Activated naive CD8-positive, alpha-beta T cell treated with anti-CD3 and anti-CD28 coated beads, Interleukin-2, amount 50 U/mL, for 16 hours (primary cell): ENCODE data around the gene SOHLH1.

Source experiments
- DNase-seq: peaks from one replicate; pipeline ENCODE4 v3.0.0-alpha.2; 2020; ENCODE audit warnings: low read depth, low spot score

Gene SOHLH1

DNA sequence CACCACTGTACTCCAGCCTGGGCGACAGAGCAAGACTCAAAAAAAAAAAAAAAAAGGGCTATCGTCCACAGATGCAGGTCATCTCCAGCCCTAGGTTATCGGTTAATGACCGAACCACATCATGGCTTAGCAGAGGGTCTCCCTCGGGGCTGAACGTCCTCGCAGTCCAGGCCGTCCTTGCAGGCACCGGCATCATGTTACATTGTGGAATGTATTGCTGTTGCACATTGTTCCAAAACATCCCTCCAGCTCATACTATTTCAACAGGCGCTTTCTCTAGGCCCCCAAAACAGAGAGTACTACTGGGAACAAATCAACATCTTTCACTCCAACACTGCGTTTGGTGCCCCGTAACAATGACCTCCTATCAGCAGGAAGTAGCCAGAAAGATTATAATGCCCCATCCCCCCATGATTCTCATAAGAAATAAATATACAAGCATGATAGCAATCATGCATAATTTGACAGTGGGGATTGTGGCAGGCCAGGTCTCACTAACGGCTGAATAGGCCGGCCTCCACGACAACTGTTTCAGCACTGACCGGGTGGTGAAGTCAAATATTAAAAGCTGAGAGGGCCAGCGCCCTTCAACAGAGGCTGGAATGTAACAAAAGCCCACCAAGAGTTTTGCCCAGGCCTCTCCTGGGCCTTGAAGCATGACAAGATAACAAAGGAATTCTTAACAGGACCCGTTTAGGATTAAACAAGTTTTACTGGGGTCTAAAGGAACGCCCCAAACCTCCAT lies 37.3 kb downstream of the SOHLH1 start:
- no peak for DNase-seq

DNA sequence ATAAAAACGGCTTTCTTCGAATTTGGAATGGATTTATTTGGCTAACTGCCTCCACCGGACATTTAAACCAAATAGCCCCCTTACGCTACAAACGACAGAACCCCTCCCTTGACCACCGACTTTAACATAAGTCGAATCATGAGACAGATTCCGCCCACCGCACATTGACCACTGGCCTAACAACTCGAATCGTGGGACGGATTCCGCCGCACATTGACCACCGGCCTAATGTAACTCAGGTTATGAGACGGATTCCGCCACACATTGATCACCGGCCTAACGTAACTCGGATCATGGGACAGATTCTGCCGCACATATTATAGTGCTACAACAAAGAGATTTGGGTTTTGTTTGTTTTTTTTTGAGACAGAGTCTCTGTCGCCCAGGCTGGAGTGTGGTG lies 38.9 kb downstream of the SOHLH1 start:
- no peak for DNase-seq

DNA sequence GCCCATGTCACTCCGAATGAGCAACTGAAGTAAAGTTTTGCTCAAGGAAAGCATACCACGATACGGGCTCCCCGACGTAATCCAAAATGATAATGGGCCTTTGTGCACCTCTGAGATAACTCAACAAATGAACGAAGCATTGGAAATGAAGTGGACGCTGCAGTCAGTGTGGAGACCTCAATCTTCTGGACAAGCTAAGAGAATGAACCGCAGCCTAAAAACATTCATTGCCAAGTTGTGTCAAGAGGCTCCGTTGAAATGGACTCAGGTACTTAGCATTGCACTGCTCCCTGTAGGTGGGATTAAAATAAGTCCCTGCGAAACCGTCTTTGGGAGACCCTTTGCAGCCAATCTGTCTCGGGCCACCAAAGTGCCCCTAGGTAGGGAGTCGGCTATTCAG lies 40.0 kb downstream of the SOHLH1 start:
- no peak for DNase-seq

DNA sequence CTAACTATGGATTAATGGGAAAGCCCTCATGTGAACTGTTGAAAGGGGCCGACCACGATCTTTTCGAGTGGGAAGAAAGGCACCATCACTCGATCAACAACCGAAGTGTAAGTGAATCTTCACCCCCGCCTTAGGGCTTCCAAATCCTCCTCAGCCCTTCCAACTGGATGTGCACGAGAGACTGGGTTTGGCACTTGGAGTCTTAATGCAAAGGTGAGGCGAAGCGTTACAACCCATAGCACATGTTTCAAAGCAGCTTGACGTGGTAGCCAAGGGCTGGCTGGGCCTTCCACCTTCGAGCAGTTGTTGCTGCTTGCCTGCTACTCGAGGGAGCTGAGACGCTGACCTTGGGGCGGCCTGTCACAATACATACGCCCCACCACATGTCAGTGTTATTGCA lies 41.9 kb downstream of the SOHLH1 start:
- no peak for DNase-seq

DNA sequence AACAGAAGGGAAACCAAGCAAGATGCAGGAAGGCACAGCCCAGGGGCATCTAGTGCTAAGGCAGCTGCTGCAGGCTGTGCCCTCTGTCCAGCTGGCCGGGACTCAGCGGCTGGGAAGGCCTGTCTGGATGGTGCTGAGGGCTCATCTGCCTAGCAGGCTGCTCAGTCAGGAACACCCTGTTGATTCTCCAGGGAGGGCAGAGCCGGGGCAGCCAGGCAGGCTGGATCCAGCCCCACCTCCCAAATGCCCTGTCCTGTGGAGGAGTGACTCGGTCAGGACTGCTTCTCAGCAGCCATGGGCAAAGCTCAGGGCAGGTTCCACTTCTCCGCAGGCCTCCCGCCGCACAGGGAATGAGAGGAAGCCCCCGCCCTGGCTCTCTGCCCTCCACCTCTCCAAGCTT lies 44.0 kb downstream of the SOHLH1 start:
- no peak for DNase-seq

DNA sequence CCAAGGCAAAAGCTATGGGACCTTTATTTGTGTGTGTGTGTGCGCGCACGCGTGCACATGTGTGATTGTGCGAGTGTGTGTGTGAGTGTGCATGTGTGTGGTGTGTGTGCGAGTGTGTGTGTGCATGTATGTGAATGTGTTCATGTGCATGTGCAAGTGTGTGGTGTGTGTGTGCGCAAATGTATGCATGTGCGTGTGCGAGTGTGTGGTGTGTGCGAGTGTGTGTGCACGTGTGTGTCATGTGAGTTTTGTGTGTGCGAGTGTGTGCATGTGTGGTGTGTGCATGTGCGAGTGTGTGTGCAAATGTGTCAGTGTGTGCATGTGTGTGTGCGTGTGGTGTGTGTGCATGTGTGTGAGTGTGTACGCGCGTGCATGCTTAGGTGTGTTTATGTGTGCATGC lies 48.9 kb downstream of the SOHLH1 start:
- no peak for DNase-seq

DNA sequence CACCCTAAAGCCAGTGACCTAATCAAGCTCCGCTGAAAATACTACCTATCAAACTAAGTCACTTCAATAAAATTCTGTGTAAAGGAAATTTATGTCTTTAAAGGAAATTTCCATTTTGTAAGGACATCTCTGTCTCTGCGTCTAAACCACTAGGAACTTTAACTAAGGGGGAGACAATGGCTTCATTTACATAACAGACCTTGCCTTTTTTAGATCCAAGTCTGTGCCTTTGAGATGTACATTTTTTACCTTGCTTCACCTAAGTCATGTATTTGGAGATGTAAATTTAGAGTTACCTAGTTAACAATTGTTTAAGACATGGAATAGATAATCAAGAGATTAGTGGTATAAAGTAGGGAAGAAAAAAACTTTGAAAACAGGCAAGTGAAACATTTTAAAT lies 49.8 kb downstream of the SOHLH1 start:
- no peak for DNase-seq

DNA sequence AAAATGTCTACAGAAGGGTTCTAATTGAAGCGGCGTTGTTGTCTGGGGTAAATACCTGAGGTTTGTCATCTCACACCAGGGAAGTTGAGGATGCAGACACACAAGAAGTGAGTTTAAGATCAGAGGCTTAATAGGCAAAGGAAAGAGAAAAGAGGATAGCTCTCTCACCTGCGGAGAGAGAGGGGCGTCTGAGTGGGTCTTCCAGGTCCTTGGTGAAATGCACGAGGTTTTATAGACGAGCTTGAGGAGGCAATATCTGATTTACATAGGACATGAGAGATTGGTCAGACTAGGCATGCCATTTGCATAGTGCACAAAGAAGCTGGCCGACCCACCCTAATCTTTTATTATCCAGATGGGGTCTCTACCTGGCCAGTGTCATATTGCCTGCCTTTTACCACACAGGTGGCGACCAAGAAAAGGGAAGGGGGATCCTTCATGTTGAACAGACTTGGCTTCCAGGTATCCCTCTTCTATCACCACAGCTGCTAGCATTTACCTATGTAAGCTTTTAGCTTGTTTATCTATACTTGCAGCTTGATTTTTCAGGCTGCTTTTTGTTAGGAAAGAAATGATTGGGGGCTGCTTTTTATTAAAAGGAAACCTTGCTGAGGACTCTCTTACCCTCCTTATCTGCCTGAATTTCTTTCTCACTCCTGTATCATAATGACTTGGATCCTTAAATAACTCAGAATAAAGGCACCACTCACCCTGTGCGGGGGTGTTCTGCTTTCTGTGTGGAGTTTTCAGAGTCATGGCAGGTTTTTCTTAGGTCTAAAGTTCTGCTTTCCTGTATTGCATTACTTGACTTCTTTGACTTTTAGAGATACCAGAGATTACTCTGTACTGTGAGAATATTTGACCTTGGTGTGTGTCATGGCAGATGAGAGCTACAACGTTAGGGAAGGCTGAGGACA lies 50.5 kb downstream of the SOHLH1 start:
- no peak for DNase-seq

DNA sequence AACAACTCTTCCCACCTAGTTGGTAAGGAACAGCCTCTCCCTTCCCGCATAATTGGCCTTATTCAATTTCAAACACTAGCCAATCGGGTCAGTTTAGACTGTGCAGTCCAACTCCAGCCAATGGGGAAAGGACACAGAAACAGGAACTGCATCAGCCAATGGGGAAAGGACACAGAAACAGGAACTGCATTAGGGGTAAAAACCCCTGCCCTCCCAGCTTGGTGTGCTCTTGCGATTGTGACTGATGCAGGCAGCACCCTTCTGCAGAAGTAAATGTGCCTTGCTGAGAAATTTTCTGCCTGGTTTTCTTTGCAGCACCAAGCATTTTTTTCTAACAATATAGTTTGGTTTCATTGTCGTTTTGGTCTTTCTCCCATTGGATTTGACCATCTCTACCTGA lies 51.4 kb downstream of the SOHLH1 start:
- DNase-seq, result no peak

DNA sequence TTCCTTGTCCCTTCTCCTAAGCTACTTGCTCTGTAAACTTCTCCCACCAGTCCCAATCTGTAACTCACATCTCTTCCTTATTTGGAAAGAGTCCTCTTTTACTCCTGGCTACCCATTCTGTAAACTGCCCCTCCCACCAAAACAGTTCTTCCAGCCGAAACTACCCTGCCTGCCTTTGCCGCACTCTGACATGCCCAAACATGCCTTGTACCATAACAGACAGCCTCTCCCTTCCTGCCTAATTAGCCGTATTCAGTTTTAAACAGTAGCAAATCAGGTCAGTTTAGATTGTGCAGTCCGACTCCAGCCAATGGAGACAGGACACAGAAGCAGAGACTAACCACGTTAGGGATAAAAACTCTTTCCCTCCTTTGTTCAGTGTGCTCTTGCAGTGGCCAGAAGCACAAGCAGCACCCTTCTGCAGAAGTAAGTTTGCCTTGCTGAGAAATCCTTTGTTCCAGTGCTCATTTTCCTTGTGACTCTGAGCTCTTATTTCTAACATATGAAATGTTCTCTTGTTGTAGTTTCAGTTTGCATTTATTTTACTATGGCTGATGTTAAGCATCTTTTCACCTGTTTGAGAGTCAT lies 54.6 kb downstream of the SOHLH1 start:
- DNase-seq, result no peak
